B cell (primary cell): ENCODE results near the gene SLC13A1. TPM values are rescaled to one million over a fixed set of nuclear protein-coding genes. Genes with fewer than 3 reads are reported as not detected.

ENCODE experiments used
- ATAC-seq: fragments of 200-7000 bp; cut with Tn5 transposase; one replicate; pipeline ENCODE4 v1.10.0; 2021; ENCODE audit warnings: low read depth, mild to moderate bottlenecking, moderate number of reproducible peaks, moderate library complexity
- CTCF ChIA-PET: fragments of 350-600 bp; sonication (Branson Sonifier 250); formaldehyde crosslinking; loops from one replicate; lab custom pipeline; 2021; ENCODE audit warnings: antibody characterized with exemption, inconsistent platforms; lab: Charles Lee
- POLR2A ChIA-PET: fragments of 350-600 bp; sonication (Branson Sonifier 250); formaldehyde crosslinking; loops from one replicate; lab custom pipeline; 2021; ENCODE audit warnings: antibody characterized with exemption; lab: Charles Lee
- DNase-seq: peaks from one replicate; pipeline ENCODE4 v3.0.0; 2013
- H2AFZ ChIP-seq: 2 replicates; pipeline ENCODE4 v1.6.1; 2012; ENCODE audit warnings: mild to moderate bottlenecking, low read depth, low read length; ENCODE audit not compliant: insufficient read depth, poor library complexity, severe bottlenecking
- H3K27ac ChIP-seq, 2 donors: 1 replicate in 1 of 2; 2 replicates in 1 of 2; pipeline ENCODE4 v1.5.1; 2012 to 2013; ENCODE audit warnings: low read length in 2 of 2, mild to moderate bottlenecking in 2 of 2, moderate library complexity in 1 of 2
- H3K27me3 ChIP-seq, 4 experiments: fragments of 200-600 bp in 1 of 4; sonication (generic) in 1 of 4; replicated peaks in 1 of 4; 1 replicate in 2 of 4; 2 replicates in 2 of 4; pipeline versions ENCODE4 v1.6.1 to v1.7.0; 2013 to 2016; ENCODE audit warnings: low read length in 3 of 4, mild to moderate bottlenecking in 2 of 4, mixed read lengths in 1 of 4, moderate library complexity in 1 of 4; ENCODE audit not compliant: insufficient read depth in 4 of 4, control insufficient read depth in 3 of 4; ENCODE audit errors: control extremely low read depth in 1 of 4
- H3K36me3 ChIP-seq, 2 experiments: replicated peaks in 1 of 2; 1 replicate in 1 of 2; 2 replicates in 1 of 2; pipeline versions ENCODE4 v1.6.1 to v1.7.1; 2013; ENCODE audit warnings: low read length in 1 of 2; ENCODE audit not compliant: insufficient read depth in 2 of 2, control insufficient read depth in 1 of 2; ENCODE audit errors: control extremely low read depth in 1 of 2, extremely low read depth in 1 of 2
- H3K4me1 ChIP-seq, 2 donors: fragments of 200-600 bp in 1 of 2; sonication (generic) in 1 of 2; 1 replicate in 1 of 2; 2 replicates in 1 of 2; pipeline versions ENCODE4 v1.5.1 to v1.6.1; 2013 to 2017; ENCODE audit warnings: low read length in 2 of 2; ENCODE audit not compliant: control insufficient read depth in 2 of 2, insufficient read depth in 2 of 2
- H3K4me2 ChIP-seq: replicated peaks from 2 replicates; pipeline ENCODE3; 2012; ENCODE audit warnings: mild to moderate bottlenecking, low read depth, low read length; ENCODE audit not compliant: poor library complexity, severe bottlenecking
- H3K4me3 ChIP-seq, 5 experiments: fragments of 200-600 bp in 1 of 5; sonication (generic) in 1 of 5; 1 replicate in 3 of 5; 2 replicates in 2 of 5; pipeline versions ENCODE4 v1.5.1 to v1.7.0; 2011 to 2016; ENCODE audit warnings: low read length in 4 of 5, mild to moderate bottlenecking in 4 of 5, low read depth in 2 of 5, control low read depth in 1 of 5, moderate library complexity in 1 of 5; ENCODE audit not compliant: insufficient read depth in 1 of 5; ENCODE audit errors: control extremely low read depth in 1 of 5, extremely low read depth in 1 of 5
- H3K79me2 ChIP-seq: fragments of 200-600 bp; sonication (generic); one replicate; pipeline ENCODE4 v1.6.0; 2016; ENCODE audit warnings: low read length; ENCODE audit not compliant: control insufficient read depth, insufficient read depth
- H3K9ac ChIP-seq: fragments of 200-600 bp; sonication (generic); 2 replicates; pipeline ENCODE4 v1.6.1; 2017; ENCODE audit warnings: mild to moderate bottlenecking, low read length, moderate library complexity
- H3K9me3 ChIP-seq, 3 donors: one replicate each; pipeline versions ENCODE4 v1.6.1 to v1.7.1; 2013; ENCODE audit warnings: low read length in 2 of 3; ENCODE audit not compliant: control insufficient read depth in 2 of 3, insufficient read depth in 1 of 3; ENCODE audit errors: control extremely low read depth in 1 of 3
- H4K20me1 ChIP-seq: 2 replicates; pipeline ENCODE4 v1.6.0; 2012; ENCODE audit warnings: mild to moderate bottlenecking, low read length; ENCODE audit not compliant: insufficient read depth, control insufficient read depth, poor library complexity, severe bottlenecking
- H3K27ac Mint-ChIP-seq: one replicate; pipeline ENCODE4 v1.8.0; 2021; ENCODE audit warnings: mixed read lengths
- H3K27me3 Mint-ChIP-seq: one replicate; pipeline ENCODE4 v1.8.0; 2021; ENCODE audit warnings: mixed read lengths
- H3K4me1 Mint-ChIP-seq: one replicate; pipeline ENCODE4 v1.8.0; 2021; ENCODE audit warnings: mixed read lengths
- H3K4me3 Mint-ChIP-seq: one replicate; pipeline ENCODE4 v1.8.0; 2021; ENCODE audit warnings: mixed read lengths
- H3K9me3 Mint-ChIP-seq: one replicate; pipeline ENCODE4 v1.8.0; 2022; ENCODE audit warnings: mixed read lengths; ENCODE audit not compliant: insufficient read depth
- EZH2 ChIP-seq: IDR thresholded peaks from 2 replicates; pipeline ENCODE4 v1.6.1; 2012; ENCODE audit warnings: borderline replicate concordance, low read depth, mild to moderate bottlenecking, moderate library complexity, low read length; ENCODE audit not compliant: insufficient read depth, poor library complexity, severe bottlenecking
- WGBS: methylation state at CpG from one replicate; pipeline ENCODE4 v1.1.5; 2013; ENCODE audit warnings: missing lambda C conversion rate; ENCODE audit not compliant: insufficient coverage; 5-methylcytosine and 5-hydroxymethylcytosine counted together
- intact Hi-C: fragments of 100-400 bp; cut with micrococcal nuclease; formaldehyde crosslinking; loops from one replicate; pipeline ENCODE4 v1.10.0; 2022
- polyA plus RNA-seq: library from polyadenylated mRNA; depleted of rRNA; stranded (reverse); fragments of >200 nt; gene quantifications from 2 replicates; pipeline ENCODE4 v1.2.3, GENCODE V29; 2012
- total RNA-seq, 2 donors: library from RNA; stranded (reverse); fragments of 120-200 nt in 1 of 2; gene quantifications; 1 replicate in 1 of 2; 2 replicates in 1 of 2; pipeline versions ENCODE4 v1.2.3 to v1.2.4, GENCODE V29; 2013 to 2022
- TF ChIP-seq, protein P1 (sequence below): fragments of 200-600 bp; IDR thresholded peaks from one replicate; pipeline ENCODE4 v1.8.0; 2022; ENCODE audit warnings: antibody characterized with exemption, mild to moderate bottlenecking

SLC13A1 gene
- total and polyA plus RNA-seq, 2 donors (not counting 1 experiment from before 2014, with no cell fraction given), result not detected

DNA sequence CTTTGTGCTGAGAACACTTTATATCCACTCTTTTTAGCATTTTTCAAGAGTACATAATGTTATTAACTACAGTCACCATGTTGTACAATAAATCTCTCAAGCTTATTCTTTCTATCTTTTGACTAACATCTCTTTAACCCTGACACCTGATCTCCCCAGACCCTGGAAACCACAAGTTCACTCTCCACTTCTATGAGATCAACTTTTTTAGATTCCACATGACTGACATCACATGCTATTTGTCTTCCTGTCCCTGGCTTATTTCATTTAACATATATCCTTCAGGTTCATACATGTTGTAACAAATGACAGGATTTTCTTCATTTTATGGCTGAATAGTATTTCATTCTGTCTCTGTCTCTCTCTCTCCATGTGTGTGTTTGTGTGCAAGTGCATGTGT lies 15.5 kb downstream of the SLC13A1 start:
- TF ChIP-seq, protein P1, sequence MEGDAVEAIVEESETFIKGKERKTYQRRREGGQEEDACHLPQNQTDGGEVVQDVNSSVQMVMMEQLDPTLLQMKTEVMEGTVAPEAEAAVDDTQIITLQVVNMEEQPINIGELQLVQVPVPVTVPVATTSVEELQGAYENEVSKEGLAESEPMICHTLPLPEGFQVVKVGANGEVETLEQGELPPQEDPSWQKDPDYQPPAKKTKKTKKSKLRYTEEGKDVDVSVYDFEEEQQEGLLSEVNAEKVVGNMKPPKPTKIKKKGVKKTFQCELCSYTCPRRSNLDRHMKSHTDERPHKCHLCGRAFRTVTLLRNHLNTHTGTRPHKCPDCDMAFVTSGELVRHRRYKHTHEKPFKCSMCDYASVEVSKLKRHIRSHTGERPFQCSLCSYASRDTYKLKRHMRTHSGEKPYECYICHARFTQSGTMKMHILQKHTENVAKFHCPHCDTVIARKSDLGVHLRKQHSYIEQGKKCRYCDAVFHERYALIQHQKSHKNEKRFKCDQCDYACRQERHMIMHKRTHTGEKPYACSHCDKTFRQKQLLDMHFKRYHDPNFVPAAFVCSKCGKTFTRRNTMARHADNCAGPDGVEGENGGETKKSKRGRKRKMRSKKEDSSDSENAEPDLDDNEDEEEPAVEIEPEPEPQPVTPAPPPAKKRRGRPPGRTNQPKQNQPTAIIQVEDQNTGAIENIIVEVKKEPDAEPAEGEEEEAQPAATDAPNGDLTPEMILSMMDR, result no peak
- TF ChIP-seq EZH2, result no peak
- H3K9me3 Mint-ChIP-seq, result peaks cover 1% of the 10 kb centered on the region
- no peaks in the 10 kb centered on the region for H3K4me1 Mint-ChIP-seq
- no peak overlapping the region for H2AFZ ChIP-seq
- no peak for ATAC-seq
- no peak overlapping the region for H3K27ac ChIP-seq
- no peaks in the 10 kb centered on the region for H3K27me3 Mint-ChIP-seq
- no peaks in the 10 kb centered on the region for H3K4me1 ChIP-seq
- intact Hi-C loops, result no loop called here
- no peaks in the 10 kb centered on the region for H3K79me2 ChIP-seq
- ChIA-PET POLR2A (no interaction called here), CTCF (no interaction called here)
- H3K27me3 ChIP-seq, result no peaks in the 10 kb centered on the region
- no peak overlapping the region for H3K27ac Mint-ChIP-seq
- no peak overlapping the region for H3K9ac ChIP-seq
- no peak overlapping the region for H3K4me3 ChIP-seq
- H3K4me3 Mint-ChIP-seq, result no peak overlapping the region
- no peaks in the 10 kb centered on the region for H4K20me1 ChIP-seq
- DNase-seq, result no peak
- H3K36me3 ChIP-seq, result no peaks in the 10 kb centered on the region
- H3K4me2 ChIP-seq, result no peak overlapping the region
- no peaks in the 10 kb centered on the region for H3K9me3 ChIP-seq

DNA sequence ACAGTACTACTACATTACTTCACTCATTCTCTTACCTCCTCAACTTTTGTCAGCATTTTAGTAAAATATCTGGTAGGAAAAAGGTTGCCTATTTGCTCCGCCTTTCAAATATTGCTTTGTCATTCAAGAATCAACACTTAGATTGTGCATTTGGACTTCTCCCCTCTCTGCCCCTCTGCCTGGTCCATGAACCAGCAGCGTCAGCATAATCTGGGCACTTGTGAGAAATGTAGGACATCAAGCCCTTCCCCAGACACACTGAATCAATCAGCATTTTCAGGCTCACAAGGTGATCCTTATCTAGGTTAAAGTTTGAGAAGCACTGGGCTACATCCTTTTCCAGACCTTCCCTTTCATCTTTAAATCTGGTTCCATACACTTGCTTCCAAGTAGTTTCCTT lies 16.3 kb downstream of the SLC13A1 start:
- no peak for ATAC-seq
- Mint-ChIP-seq H3K9me3 (no peaks in the 10 kb centered on the region), H3K4me1 (no peaks in the 10 kb centered on the region), H3K4me3 (no peak overlapping the region), H3K27me3 (no peaks in the 10 kb centered on the region), H3K27ac (no peak overlapping the region)
- Histone ChIP-seq H3K4me3 (no peak overlapping the region), H3K27ac (no peak overlapping the region), H3K36me3 (no peaks in the 10 kb centered on the region), H2AFZ (no peak overlapping the region), H3K4me2 (no peak overlapping the region), H4K20me1 (no peaks in the 10 kb centered on the region), H3K4me1 (no peaks in the 10 kb centered on the region), H3K27me3 (no peaks in the 10 kb centered on the region), H3K9me3 (no peaks in the 10 kb centered on the region), H3K79me2 (no peaks in the 10 kb centered on the region), H3K9ac (no peak overlapping the region)
- no peak for TF ChIP-seq EZH2
- TF ChIP-seq, protein P1, result no peak
- CTCF ChIA-PET, result no interaction called here
- intact Hi-C loops, result no loop called here
- WGBS, result no CpG with 5 or more reads among the region's 2 CpGs
- POLR2A ChIA-PET, result no interaction called here
- no peak for DNase-seq
